Smooth muscle cell (in vitro differentiated cells): Measurements from ENCODE around the gene HACD1. TPM values are rescaled to one million over a fixed set of nuclear protein-coding genes. Genes with fewer than 3 reads are reported as not detected.
"Not testable (repeated sequence)": the region's sequence is repeated elsewhere in the genome, so short reads cannot be mapped to it uniquely, and the experiment has no call there.

ENCODE experiments used
- DNase-seq: peaks from one replicate; lab custom pipeline; 2025; ENCODE audit not compliant: unreplicated experiment; lab: John Stamatoyannopoulos, UW
- H2AFZ ChIP-seq: fragments of 200-600 bp; sonication (generic); 2 replicates; pipeline ENCODE4 v1.6.0; 2016; ENCODE audit warnings: antibody characterized with exemption, low read depth, mild to moderate bottlenecking
- H3F3A ChIP-seq: fragments of 200-600 bp; sonication (generic); 2 replicates; pipeline ENCODE4 v1.6.0; 2017; ENCODE audit warnings: antibody characterized with exemption, low read depth
- H3K27ac ChIP-seq: fragments of 200-600 bp; sonication (generic); 2 replicates; pipeline ENCODE4 v1.5.1; 2016; ENCODE audit warnings: low read depth, mild to moderate bottlenecking
- H3K27me3 ChIP-seq: fragments of 200-600 bp; sonication (generic); 2 replicates; pipeline ENCODE4 v1.6.1; 2016; ENCODE audit warnings: low read depth, mild to moderate bottlenecking
- H3K36me3 ChIP-seq: fragments of 200-600 bp; sonication (generic); 2 replicates; pipeline ENCODE4 v1.5.1; 2016; ENCODE audit warnings: low read depth
- H3K4me1 ChIP-seq: fragments of 200-600 bp; sonication (generic); 2 replicates; pipeline ENCODE4 v1.5.1; 2016; ENCODE audit warnings: low read depth
- H3K4me2 ChIP-seq: fragments of 200-600 bp; sonication (generic); 2 replicates; pipeline ENCODE4 v1.6.0; 2016; ENCODE audit warnings: mild to moderate bottlenecking
- H3K4me3 ChIP-seq: fragments of 200-600 bp; sonication (generic); 2 replicates; pipeline ENCODE4 v1.5.1; 2016; ENCODE audit warnings: mild to moderate bottlenecking
- H3K79me2 ChIP-seq: fragments of 200-600 bp; sonication (generic); 2 replicates; pipeline ENCODE4 v1.6.0; 2016; ENCODE audit warnings: low read depth, mild to moderate bottlenecking
- H3K9ac ChIP-seq: fragments of 200-600 bp; sonication (generic); 2 replicates; pipeline ENCODE4 v1.6.0; 2016; ENCODE audit warnings: low read depth
- H3K9me3 ChIP-seq: fragments of 200-600 bp; sonication (generic); replicated peaks from 2 replicates; pipeline ENCODE4 v1.5.1; 2016; ENCODE audit warnings: low read depth
- H4K20me1 ChIP-seq: fragments of 200-600 bp; sonication (generic); 2 replicates; pipeline ENCODE4 v1.6.0; 2016; ENCODE audit warnings: low read depth
- WGBS: methylation state at CpG from one replicate; pipeline ENCODE4 v1.1.7; 2016; ENCODE audit warnings: low lambda C conversion rate; 5-methylcytosine and 5-hydroxymethylcytosine counted together
- polyA plus RNA-seq: library from polyadenylated mRNA; unstranded; fragments of >200 nt; fragmentation: Nextera tagmentation; extraction: Ambion mirVana; gene quantifications from 2 replicates; pipeline ENCODE4 v1.2.1, GENCODE V29; 2016
- total RNA-seq: library from RNA; depleted of rRNA; stranded (reverse); fragments of >200 nt; gene quantifications from 2 replicates; pipeline ENCODE4 v1.2.3, GENCODE V29; 2014
- TF ChIP-seq, protein P1 (sequence below): fragments of 200-600 bp; sonication (generic); IDR thresholded peaks from 2 replicates; pipeline ENCODE4 v1.5.1; 2017; ENCODE audit warnings: borderline replicate concordance, mild to moderate bottlenecking, antibody characterized with exemption; ENCODE audit not compliant: insufficient read depth, poor library complexity, severe bottlenecking

HACD1 gene
- total and polyA plus RNA-seq, 2 experiments from 2014 or later = 26.4 to 54.5 TPM

GRCh38 chr10:17643339-17643754 is 26.2 kb upstream of the HACD1 start:
- H3K27ac ChIP-seq = peak overlapping the region; percentile 98
- no peaks in the 10 kb centered on the region for H3K27me3 ChIP-seq
- peak; percentile 42 for DNase-seq
- H3K36me3 ChIP-seq = no peaks in the 10 kb centered on the region
- no peaks in the 10 kb centered on the region for H3K9me3 ChIP-seq
- H3K9ac ChIP-seq = peak overlapping the region; percentile 99
- H3K79me2 ChIP-seq = peaks cover 50% of the 10 kb centered on the region
- peaks cover 20% of the 10 kb centered on the region for H3K4me1 ChIP-seq
- H3F3A ChIP-seq = peaks cover 7% of the 10 kb centered on the region
- peak overlapping the region; percentile 93 for H3K4me2 ChIP-seq
- H4K20me1 ChIP-seq = peaks cover 14% of the 10 kb centered on the region
- H3K4me3 ChIP-seq = peak overlapping the region; percentile 91
- TF ChIP-seq, protein P1, sequence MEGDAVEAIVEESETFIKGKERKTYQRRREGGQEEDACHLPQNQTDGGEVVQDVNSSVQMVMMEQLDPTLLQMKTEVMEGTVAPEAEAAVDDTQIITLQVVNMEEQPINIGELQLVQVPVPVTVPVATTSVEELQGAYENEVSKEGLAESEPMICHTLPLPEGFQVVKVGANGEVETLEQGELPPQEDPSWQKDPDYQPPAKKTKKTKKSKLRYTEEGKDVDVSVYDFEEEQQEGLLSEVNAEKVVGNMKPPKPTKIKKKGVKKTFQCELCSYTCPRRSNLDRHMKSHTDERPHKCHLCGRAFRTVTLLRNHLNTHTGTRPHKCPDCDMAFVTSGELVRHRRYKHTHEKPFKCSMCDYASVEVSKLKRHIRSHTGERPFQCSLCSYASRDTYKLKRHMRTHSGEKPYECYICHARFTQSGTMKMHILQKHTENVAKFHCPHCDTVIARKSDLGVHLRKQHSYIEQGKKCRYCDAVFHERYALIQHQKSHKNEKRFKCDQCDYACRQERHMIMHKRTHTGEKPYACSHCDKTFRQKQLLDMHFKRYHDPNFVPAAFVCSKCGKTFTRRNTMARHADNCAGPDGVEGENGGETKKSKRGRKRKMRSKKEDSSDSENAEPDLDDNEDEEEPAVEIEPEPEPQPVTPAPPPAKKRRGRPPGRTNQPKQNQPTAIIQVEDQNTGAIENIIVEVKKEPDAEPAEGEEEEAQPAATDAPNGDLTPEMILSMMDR = no peak
- peak overlapping the region; percentile 89 for H2AFZ ChIP-seq
- 2% methylated on average over 13 of the region's 13 CpGs for WGBS

DNA sequence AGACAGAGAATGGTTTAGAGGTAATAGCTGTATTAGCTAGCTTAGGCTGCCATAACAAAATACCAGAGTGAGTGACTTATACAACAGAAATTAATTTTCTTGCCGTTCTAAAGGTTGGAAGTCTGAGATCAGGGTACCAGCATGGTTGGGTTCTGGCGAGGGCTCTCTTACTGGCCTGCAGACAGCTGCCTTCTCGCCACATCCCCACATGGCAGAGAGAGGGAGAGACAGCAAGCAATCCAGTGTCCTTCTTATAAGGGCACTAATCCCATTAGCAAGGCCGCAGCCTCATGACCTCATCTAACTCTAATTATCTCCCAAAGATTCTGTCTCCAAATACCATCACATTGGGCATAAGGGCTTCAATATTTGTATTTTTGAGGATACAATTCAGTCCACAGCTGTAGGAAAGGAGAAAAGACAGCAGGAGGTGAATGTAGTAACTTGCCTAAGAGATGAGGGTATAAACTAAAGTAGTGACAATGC is 23.2 kb upstream of the HACD1 start:
- peaks cover 13% of the 10 kb centered on the region for H3K4me1 ChIP-seq
- no peak overlapping the region for H3K27ac ChIP-seq
- no peak overlapping the region for H3K4me3 ChIP-seq
- no peak for DNase-seq
- H3F3A ChIP-seq = peaks cover 7% of the 10 kb centered on the region
- no peaks in the 10 kb centered on the region for H3K27me3 ChIP-seq
- peaks cover 4% of the 10 kb centered on the region for H4K20me1 ChIP-seq
- H2AFZ ChIP-seq = no peak overlapping the region
- peaks cover 20% of the 10 kb centered on the region for H3K79me2 ChIP-seq
- TF ChIP-seq, protein P1 = no peak
- 94% methylated on average over 4 of the region's 4 CpGs for WGBS
- H3K9ac ChIP-seq = no peak overlapping the region
- no peak overlapping the region for H3K4me2 ChIP-seq
- no peaks in the 10 kb centered on the region for H3K36me3 ChIP-seq
- no peaks in the 10 kb centered on the region for H3K9me3 ChIP-seq

GRCh38 chr10:17637869-17638268 is 20.7 kb upstream of the HACD1 start:
- Histone ChIP-seq H3K4me1 (peaks cover 4% of the 10 kb centered on the region), H3K9me3 (no peaks in the 10 kb centered on the region), H3K36me3 (no peaks in the 10 kb centered on the region), H3K27ac (no peak overlapping the region), H3F3A (no peaks in the 10 kb centered on the region), H2AFZ (no peak overlapping the region), H3K9ac (no peak overlapping the region), H3K27me3 (no peaks in the 10 kb centered on the region), H4K20me1 (no peaks in the 10 kb centered on the region), H3K79me2 (peaks cover 4% of the 10 kb centered on the region), H3K4me3 (no peak overlapping the region), H3K4me2 (no peak overlapping the region)
- TF ChIP-seq, protein P1 = no peak
- WGBS = 97% methylated on average over 5 of the region's 5 CpGs
- DNase-seq = no peak

- Histone ChIP-seq H3K27me3 (no peaks in the 10 kb centered on the region), H3K4me1 (no peaks in the 10 kb centered on the region), H3K9ac (no peak overlapping the region), H3K36me3 (no peaks in the 10 kb centered on the region), H3K27ac (no peak overlapping the region), H3K79me2 (no peaks in the 10 kb centered on the region), H3K4me2 (no peak overlapping the region), H3K4me3 (no peak overlapping the region), H4K20me1 (no peaks in the 10 kb centered on the region), H3K9me3 (no peaks in the 10 kb centered on the region), H2AFZ (no peak overlapping the region), H3F3A (no peaks in the 10 kb centered on the region)
- no peak for DNase-seq
- 83% methylated on average over 1 of the region's 1 CpG for WGBS
- TF ChIP-seq, protein P1 = no peak
These were observed 16.2 kb upstream of the HACD1 start for GRCh38 chr10:17633353-17633752.

- H3K36me3 ChIP-seq, H3K4me3 ChIP-seq, DNase-seq, H3K79me2 ChIP-seq, H3K4me1 ChIP-seq, H3K9ac ChIP-seq, H3K4me2 ChIP-seq, H3K27me3 ChIP-seq, H3F3A ChIP-seq, H3K27ac ChIP-seq, H2AFZ ChIP-seq, H3K9me3 ChIP-seq, H4K20me1 ChIP-seq: not testable (repeated sequence)
- 90% methylated on average over 8 of the region's 8 CpGs for WGBS
These were observed 15.4 kb upstream of the HACD1 start for GRCh38 chr10:17632590-17632989.
